IPS-15b (cell line): ENCODE results near the gene SMIM24.
A peak's percentile ranks its signal among the peaks of the same experiment; 100 is the strongest.

ENCODE experiments used
- H3K27me3 ChIP-seq: one replicate; pipeline ENCODE4 v1.6.1; 2013; ENCODE audit warnings: low read length; ENCODE audit not compliant: control insufficient read depth, insufficient read depth
- H3K36me3 ChIP-seq: one replicate; pipeline ENCODE4 v1.6.1; 2013; ENCODE audit warnings: low read length; ENCODE audit not compliant: control insufficient read depth, insufficient read depth
- H3K4me1 ChIP-seq: one replicate; pipeline ENCODE4 v1.6.1; 2013; ENCODE audit warnings: mild to moderate bottlenecking, low read length; ENCODE audit not compliant: control insufficient read depth, insufficient read depth
- H3K4me3 ChIP-seq: one replicate; pipeline ENCODE4 v1.5.1; 2013; ENCODE audit warnings: low read depth, low read length
- H3K9ac ChIP-seq: one replicate; pipeline ENCODE4 v1.6.1; 2013; ENCODE audit warnings: low read depth, mild to moderate bottlenecking, low read length
- H3K9me3 ChIP-seq: one replicate; pipeline ENCODE4 v1.6.1; 2013; ENCODE audit warnings: mild to moderate bottlenecking, low read length; ENCODE audit not compliant: control insufficient read depth, insufficient read depth

The SMIM24 gene

GRCh38 chr19:3522421-3523360 is 42.4 kb upstream of the SMIM24 start:
- Histone ChIP-seq H3K27me3 (no peaks in the 10 kb centered on the region), H3K36me3 (peaks cover 39% of the 10 kb centered on the region), H3K9ac (no peak overlapping the region), H3K4me3 (no peak overlapping the region), H3K4me1 (peaks cover 5% of the 10 kb centered on the region), H3K9me3 (no peaks in the 10 kb centered on the region)

- peaks cover 5% of the 10 kb centered on the region for H3K4me1 ChIP-seq
- no peaks in the 10 kb centered on the region for H3K27me3 ChIP-seq
- H3K9me3 ChIP-seq = no peaks in the 10 kb centered on the region
- H3K4me3 ChIP-seq = no peak overlapping the region
- no peak overlapping the region for H3K9ac ChIP-seq
- H3K36me3 ChIP-seq = peaks cover 28% of the 10 kb centered on the region
Observed at GRCh38 chr19:3521104-3521445, 40.8 kb upstream of the SMIM24 start.

GRCh38 chr19:3520166-3521103 is 40.1 kb upstream of the SMIM24 start:
- H3K9me3 ChIP-seq = no peaks in the 10 kb centered on the region
- peaks cover 22% of the 10 kb centered on the region for H3K36me3 ChIP-seq
- H3K4me3 ChIP-seq = no peak overlapping the region
- H3K27me3 ChIP-seq = no peaks in the 10 kb centered on the region
- peaks cover 5% of the 10 kb centered on the region for H3K4me1 ChIP-seq
- H3K9ac ChIP-seq = no peak overlapping the region

- H3K9ac ChIP-seq = peak overlapping the region; percentile 47
- H3K4me1 ChIP-seq = peaks cover 8% of the 10 kb centered on the region
Observed at GRCh38 chr19:3519126-3519525, 38.8 kb upstream of the SMIM24 start.

GRCh38 chr19:3518659-3519058 is 38.3 kb upstream of the SMIM24 start:
- Histone ChIP-seq H3K9ac (no peak overlapping the region), H3K4me1 (peaks cover 8% of the 10 kb centered on the region), H3K36me3 (peaks cover 8% of the 10 kb centered on the region), H3K4me3 (no peak overlapping the region), H3K27me3 (no peaks in the 10 kb centered on the region), H3K9me3 (no peaks in the 10 kb centered on the region)

More at GRCh38 chr19:3519126-3519525, 38.8 kb upstream of the SMIM24 start:
- no peak overlapping the region for H3K4me3 ChIP-seq
- H3K9me3 ChIP-seq = no peaks in the 10 kb centered on the region
- H3K27me3 ChIP-seq = no peaks in the 10 kb centered on the region
- H3K36me3 ChIP-seq = peaks cover 13% of the 10 kb centered on the region

- H3K4me1 ChIP-seq = peaks cover 8% of the 10 kb centered on the region
- H3K9me3 ChIP-seq = no peaks in the 10 kb centered on the region
- H3K27me3 ChIP-seq = no peaks in the 10 kb centered on the region
- H3K4me3 ChIP-seq = no peak overlapping the region
- H3K36me3 ChIP-seq = peaks cover 4% of the 10 kb centered on the region
- H3K9ac ChIP-seq = no peak overlapping the region
Observed at GRCh38 chr19:3518255-3518654, 37.9 kb upstream of the SMIM24 start.

- Histone ChIP-seq H3K9me3 (no peaks in the 10 kb centered on the region), H3K27me3 (no peaks in the 10 kb centered on the region), H3K9ac (no peak overlapping the region), H3K4me3 (no peak overlapping the region), H3K36me3 (peaks cover 4% of the 10 kb centered on the region), H3K4me1 (peaks cover 8% of the 10 kb centered on the region)
Observed at GRCh38 chr19:3517638-3518037, 37.3 kb upstream of the SMIM24 start.

GRCh38 chr19:3516675-3517207 is 36.4 kb upstream of the SMIM24 start:
- Histone ChIP-seq H3K9ac (no peak overlapping the region), H3K9me3 (no peaks in the 10 kb centered on the region), H3K36me3 (peaks cover 4% of the 10 kb centered on the region), H3K4me1 (peaks cover 8% of the 10 kb centered on the region), H3K27me3 (no peaks in the 10 kb centered on the region), H3K4me3 (no peak overlapping the region)

GRCh38 chr19:3515891-3516422 is 35.6 kb upstream of the SMIM24 start:
- no peak overlapping the region for H3K9ac ChIP-seq
- peaks cover 8% of the 10 kb centered on the region for H3K4me1 ChIP-seq
- no peaks in the 10 kb centered on the region for H3K27me3 ChIP-seq
- no peak overlapping the region for H3K4me3 ChIP-seq
- peaks cover 4% of the 10 kb centered on the region for H3K36me3 ChIP-seq
- no peaks in the 10 kb centered on the region for H3K9me3 ChIP-seq

GRCh38 chr19:3514930-3515329 is 34.6 kb upstream of the SMIM24 start:
- Histone ChIP-seq H3K9ac (no peak overlapping the region), H3K9me3 (no peaks in the 10 kb centered on the region), H3K4me3 (no peak overlapping the region), H3K27me3 (no peaks in the 10 kb centered on the region), H3K36me3 (peaks cover 4% of the 10 kb centered on the region), H3K4me1 (peaks cover 8% of the 10 kb centered on the region)
